ENCODE results near the gene TNFRSF18.
"Not testable (repeated sequence)": the region's sequence is repeated elsewhere in the genome, so short reads cannot be mapped to it uniquely, and the experiment has no call there.

The TNFRSF18 gene, protein sequence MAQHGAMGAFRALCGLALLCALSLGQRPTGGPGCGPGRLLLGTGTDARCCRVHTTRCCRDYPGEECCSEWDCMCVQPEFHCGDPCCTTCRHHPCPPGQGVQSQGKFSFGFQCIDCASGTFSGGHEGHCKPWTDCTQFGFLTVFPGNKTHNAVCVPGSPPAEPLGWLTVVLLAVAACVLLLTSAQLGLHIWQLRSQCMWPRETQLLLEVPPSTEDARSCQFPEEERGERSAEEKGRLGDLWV

DNA sequence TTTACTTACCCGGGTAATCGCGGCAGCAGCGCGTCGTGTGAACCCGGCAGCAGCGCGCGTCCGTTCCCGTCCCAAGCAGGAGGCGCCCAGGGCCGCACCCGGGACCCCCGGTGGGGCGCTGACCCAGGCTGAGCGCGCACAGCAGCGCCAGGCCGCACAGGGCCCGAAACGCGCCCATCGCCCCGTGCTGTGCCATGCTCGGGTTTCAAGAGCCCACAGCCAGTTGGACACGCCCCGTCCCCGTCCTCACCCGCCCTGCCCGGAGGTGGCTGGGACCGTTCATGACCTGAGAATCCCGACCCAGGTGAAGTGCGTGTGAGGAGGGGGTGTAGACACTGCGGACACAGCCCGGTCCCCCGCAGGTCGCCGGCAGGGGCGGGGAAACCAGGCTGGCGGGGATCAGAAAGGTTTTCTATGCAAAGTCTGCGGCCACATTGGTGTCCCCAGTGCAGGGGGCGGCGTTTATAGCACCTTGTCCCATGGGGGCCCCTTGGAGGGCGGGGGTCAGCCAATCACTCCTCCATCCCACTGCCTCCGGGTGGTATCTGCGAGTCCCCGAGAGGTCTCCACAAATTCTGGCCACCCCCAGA is at the start of gene TNFRSF18:
TNFRSF18 (minus strand) TSS at position 217 of the 590 bp plus-strand sequence; CDS start at position 196, 21 bp downstream.
- no peak for DNase-seq (ENCODE audit: low read depth in 2 of 2)

DNA sequence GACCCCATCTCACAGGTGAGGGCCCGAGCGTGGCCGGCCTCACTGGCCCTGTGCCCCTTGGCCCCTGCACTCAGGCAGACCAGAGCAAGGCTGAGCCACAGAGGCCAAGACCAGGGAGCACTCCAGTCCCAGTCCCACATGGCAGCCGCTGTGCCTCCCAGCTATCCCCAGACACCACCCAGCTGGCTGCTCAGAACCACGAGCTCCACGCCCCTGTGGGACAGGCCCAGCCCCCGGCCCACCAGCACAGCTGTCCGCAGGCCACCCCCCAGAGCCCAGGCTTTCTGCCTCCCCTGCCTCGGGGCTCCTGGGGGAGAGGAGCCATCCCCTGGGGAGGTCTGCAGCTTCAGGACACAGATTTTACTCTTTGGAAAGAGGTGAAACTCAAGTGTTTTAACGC is 49.2 kb upstream of the TNFRSF18 start:
- DNase-seq (ENCODE audit: low read depth in 2 of 2) = no peak

- DNase-seq (ENCODE audit: low read depth in 2 of 2) = no peak
Observed at GRCh38 chr1:1255078-1255477, 48.7 kb upstream of the TNFRSF18 start.

GRCh38 chr1:1254667-1254998 is 48.2 kb upstream of the TNFRSF18 start:
- no peak for DNase-seq (ENCODE audit: low read depth in 2 of 2)

- DNase-seq (ENCODE audit: low read depth in 2 of 2) = no peak
Observed at GRCh38 chr1:1253972-1254666, 47.7 kb upstream of the TNFRSF18 start.

DNA sequence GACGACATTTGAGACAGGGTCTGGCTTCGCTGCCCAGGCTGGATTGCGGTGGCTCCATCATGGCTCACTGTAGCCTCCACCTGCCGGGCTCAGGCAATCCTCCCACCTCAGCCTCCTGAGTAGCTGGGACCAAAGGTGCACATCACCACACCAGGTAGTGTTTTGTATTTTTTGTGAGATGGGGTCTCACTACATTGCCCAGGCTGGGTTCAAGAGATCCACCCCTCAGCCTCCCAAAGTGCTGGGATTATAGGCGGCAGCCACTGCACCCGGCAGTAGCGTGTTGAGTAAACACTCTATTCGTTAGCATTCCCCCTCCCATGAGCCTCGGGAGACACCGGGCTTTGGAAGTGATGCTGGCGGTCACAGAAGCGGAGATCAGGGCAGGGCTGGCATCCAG is 46.9 kb upstream of the TNFRSF18 start:
- no peak for DNase-seq (ENCODE audit: low read depth in 2 of 2)

GRCh38 chr1:1250786-1251284 is 44.4 kb upstream of the TNFRSF18 start:
- peak; percentile 41 to 46 for DNase-seq (ENCODE audit: low read depth in 2 of 2)

GRCh38 chr1:1248009-1248913 is 41.9 kb upstream of the TNFRSF18 start:
- not testable (repeated sequence) for DNase-seq (ENCODE audit: low read depth in 2 of 2)

DNA sequence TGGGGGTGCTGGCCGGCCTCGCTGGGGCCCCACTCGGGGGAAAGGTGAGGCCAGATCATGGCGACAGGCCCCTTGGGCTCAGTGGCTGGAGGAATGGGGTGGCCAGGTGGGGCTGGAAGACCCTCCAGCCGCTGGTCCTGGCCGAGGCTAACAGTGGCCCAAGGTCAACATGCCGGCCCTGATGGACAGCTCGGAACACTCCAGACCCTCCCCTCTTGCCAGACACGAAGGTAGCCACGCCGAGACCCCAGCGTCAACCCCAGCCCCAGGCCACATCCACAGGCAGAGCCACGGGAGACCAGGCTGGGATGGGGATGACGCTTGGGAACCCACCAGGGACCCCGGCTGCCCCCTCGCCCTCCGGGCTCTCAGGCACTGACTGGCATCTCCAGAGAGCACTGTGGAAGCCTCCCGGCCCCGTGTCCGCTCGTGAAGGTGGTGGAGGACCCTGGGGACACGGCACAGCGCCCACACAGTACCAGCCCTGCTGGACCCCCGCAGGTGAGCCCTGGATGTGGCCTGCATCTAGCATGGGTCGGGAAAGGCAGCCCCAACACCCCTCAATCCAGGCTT is 41.0 kb upstream of the TNFRSF18 start:
- no peak for DNase-seq (ENCODE audit: low read depth in 2 of 2)

GRCh38 chr1:1246577-1247340 is 40.4 kb upstream of the TNFRSF18 start, which contains the start of gene C1QTNF12:
C1QTNF12 (minus strand) TSS chr1:1246722; CDS start chr1:1246690, 32 bp downstream.
- no peak for DNase-seq (ENCODE audit: low read depth in 2 of 2)

DNA sequence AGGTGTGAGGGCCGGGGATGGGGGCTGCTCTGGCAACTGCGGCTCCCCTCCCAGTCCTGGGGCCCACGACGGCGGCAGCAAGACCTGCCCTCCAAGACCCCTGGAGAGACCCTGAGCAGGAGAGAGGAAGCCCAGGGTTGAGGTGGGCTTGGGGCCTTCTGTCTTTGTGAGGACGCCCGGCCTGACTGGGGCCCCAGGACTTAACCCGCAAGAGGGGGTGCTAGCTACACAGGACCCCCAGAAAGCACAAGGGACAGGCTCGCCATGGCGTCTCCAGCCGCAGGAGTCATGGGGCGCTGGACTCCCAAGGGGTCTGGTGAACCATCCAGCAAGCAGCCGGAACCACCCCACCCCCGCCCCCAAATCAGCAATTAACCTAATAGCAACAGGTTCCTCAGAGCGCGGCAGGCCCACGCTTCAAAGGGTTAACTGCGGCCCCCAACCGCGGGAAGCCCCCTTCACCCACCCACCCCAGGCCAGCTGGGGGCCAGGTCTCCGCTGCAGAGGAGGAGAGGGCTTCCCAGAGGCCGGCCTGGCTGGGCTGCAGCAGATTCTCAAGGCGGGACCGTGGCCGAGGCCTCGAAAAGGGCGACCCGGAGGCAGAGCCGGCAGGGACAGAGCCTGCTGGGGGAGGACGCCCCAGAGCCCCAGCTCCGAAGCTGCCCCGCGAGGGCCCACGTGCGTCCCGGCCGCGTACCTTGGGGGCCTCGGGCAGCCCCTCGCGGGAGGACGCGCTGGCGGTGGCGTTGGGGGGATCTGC is 39.6 kb upstream of the TNFRSF18 start:
- no peak for DNase-seq (ENCODE audit: low read depth in 2 of 2)

- DNase-seq (ENCODE audit: low read depth in 2 of 2) = no peak
Observed at GRCh38 chr1:1245178-1245816, 38.9 kb upstream of the TNFRSF18 start.

GRCh38 chr1:1244192-1244811 is 37.9 kb upstream of the TNFRSF18 start:
- no peak for DNase-seq (ENCODE audit: low read depth in 2 of 2)

DNA sequence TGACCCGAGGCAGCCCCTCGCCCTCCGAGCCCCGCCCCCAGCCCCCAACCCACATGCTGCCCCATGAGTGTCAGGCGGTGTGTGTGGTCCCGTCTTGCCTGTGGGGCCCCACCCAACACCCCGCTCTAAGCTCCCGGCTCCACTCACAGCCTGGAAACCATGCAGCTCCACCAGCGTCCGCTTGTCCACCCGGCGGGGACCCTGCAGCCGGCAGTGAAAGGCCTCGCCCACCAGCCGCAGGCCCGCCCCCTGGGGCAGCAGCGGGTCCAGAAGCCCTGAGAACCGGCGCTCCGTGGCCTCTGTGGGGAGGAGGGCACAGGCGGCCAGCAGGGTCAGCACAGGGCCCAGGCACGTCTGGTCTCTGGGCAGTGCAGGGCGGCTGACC is 37.4 kb upstream of the TNFRSF18 start:
- DNase-seq (ENCODE audit: low read depth in 2 of 2) = no peak

- DNase-seq (ENCODE audit: low read depth in 2 of 2) = no peak
Observed at GRCh38 chr1:1243266-1243660, 36.9 kb upstream of the TNFRSF18 start.

DNA sequence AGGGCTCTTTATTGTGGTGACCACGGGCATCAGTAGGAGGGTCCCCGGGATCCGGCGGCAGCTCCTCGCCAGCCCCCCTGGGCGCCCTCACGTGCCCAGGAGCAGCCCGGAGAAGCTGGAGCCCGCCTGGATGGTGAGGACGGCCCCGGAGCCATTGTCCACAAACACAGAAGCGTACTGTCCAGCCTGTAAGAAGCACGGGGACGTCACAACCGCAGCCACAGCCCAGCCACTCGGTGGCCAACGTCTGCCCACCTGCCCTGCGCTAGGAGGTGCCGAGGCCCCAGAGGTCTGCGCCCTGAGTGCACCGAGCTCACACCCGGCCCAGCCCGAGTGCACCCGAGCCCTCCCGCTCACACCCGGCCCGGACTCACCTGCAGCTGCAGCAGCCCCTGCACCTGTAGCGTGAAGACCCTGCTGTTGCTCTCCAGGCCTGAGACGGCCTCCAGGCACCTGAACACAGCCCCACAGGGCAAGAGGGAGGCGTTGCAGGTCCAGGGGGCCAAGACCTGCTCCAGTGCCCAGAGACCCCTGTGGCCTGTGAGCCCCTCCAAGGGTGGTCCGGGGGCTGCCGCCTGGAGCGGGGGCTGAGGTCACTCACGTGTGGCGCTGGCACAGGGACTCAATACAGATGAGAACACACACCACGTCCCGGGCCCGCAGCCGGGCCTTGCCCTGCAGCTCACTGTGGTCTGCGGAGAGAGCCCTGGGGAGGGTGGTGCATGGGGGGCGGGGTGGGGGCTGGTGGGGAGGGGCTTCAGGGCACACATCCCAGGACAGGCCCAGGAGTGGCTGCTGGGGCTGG is 36.3 kb upstream of the TNFRSF18 start:
- no peak for DNase-seq (ENCODE audit: low read depth in 2 of 2)

- DNase-seq (ENCODE audit: low read depth in 2 of 2) = no peak
Observed at GRCh38 chr1:1241588-1242219, 35.3 kb upstream of the TNFRSF18 start.

All from stimulated activated CD8-positive, alpha-beta memory T cell treated with anti-CD3 and anti-CD28 coated beads, Interleukin-2, amount 100 ng/mL, for 1 hour (primary cell).